Keratinocyte (primary cell): ENCODE measurements around the gene MAP3K5. TPM values are rescaled to one million over a fixed set of nuclear protein-coding genes. Genes with fewer than 3 reads are reported as not detected.

Experiments
- DNase-seq: peaks from one replicate; pipeline ENCODE4 v3.0.0-alpha.2; 2011; ENCODE audit warnings: low read depth, missing footprints, low spot score
- FAIRE-seq: peaks from 2 replicates; lab custom pipeline; 2011; peaks lifted over from hg19 to GRCh38; lab: Jason Lieb, UNC
- H2AFZ ChIP-seq: 2 replicates; pipeline ENCODE4 v1.6.0; 2012; ENCODE audit warnings: low read length, control low read depth, inconsistent platforms; ENCODE audit not compliant: control insufficient read depth
- H3K27ac ChIP-seq: 2 replicates; pipeline ENCODE4 v1.5.1; 2011; ENCODE audit warnings: low read length; ENCODE audit not compliant: control insufficient read depth, insufficient read depth
- H3K27me3 ChIP-seq: 3 replicates; pipeline ENCODE4 v1.6.0; 2011; ENCODE audit warnings: low read length; ENCODE audit not compliant: control insufficient read depth, insufficient read depth; ENCODE audit errors: extremely low read depth
- H3K36me3 ChIP-seq, 2 experiments: 2 replicates in 1 of 2; 3 replicates in 1 of 2; pipeline ENCODE4 v1.5.1; 2011; ENCODE audit warnings: low read length in 2 of 2, mild to moderate bottlenecking in 1 of 2; ENCODE audit not compliant: control insufficient read depth in 2 of 2, insufficient read depth in 2 of 2; ENCODE audit errors: extremely low read depth in 1 of 2
- H3K4me1 ChIP-seq: 3 replicates; pipeline ENCODE4 v1.5.1; 2011; ENCODE audit warnings: low read length; ENCODE audit not compliant: control insufficient read depth, insufficient read depth; ENCODE audit errors: extremely low read depth
- H3K4me2 ChIP-seq: 3 replicates; pipeline ENCODE4 v1.6.0; 2011; ENCODE audit warnings: low read depth, low read length; ENCODE audit not compliant: control insufficient read depth, insufficient read depth; ENCODE audit errors: extremely low read depth
- H3K4me3 ChIP-seq, 3 experiments: fragments of 200-600 bp in 1 of 3; sonication (generic) in 1 of 3; 2 replicates in 2 of 3; 3 replicates in 1 of 3; pipeline ENCODE4 v1.5.1; 2011 to 2016; ENCODE audit warnings: low read length in 3 of 3, mild to moderate bottlenecking in 3 of 3, control low read depth in 2 of 3, inconsistent platforms in 1 of 3, low read depth in 1 of 3, mixed read lengths in 1 of 3, mixed run types in 1 of 3, moderate library complexity in 1 of 3; ENCODE audit not compliant: control insufficient read depth in 2 of 3, insufficient read depth in 2 of 3; ENCODE audit errors: extremely low read depth in 1 of 3
- H3K79me2 ChIP-seq: 2 replicates; pipeline ENCODE4 v1.6.0; 2012; ENCODE audit warnings: low read length; ENCODE audit not compliant: control insufficient read depth, insufficient read depth
- H3K9ac ChIP-seq: 3 replicates; pipeline ENCODE4 v1.6.0; 2011; ENCODE audit warnings: low read length; ENCODE audit not compliant: control insufficient read depth, insufficient read depth; ENCODE audit errors: extremely low read depth
- H3K9me1 ChIP-seq: 3 replicates; pipeline ENCODE4 v1.6.0; 2011; ENCODE audit warnings: low read length; ENCODE audit not compliant: control insufficient read depth, insufficient read depth; ENCODE audit errors: extremely low read depth
- H3K9me3 ChIP-seq: 2 replicates; pipeline ENCODE4 v1.5.1; 2012; ENCODE audit warnings: low read depth, low read length; ENCODE audit not compliant: control insufficient read depth
- H4K20me1 ChIP-seq: 3 replicates; pipeline ENCODE4 v1.6.0; 2011; ENCODE audit warnings: low read length; ENCODE audit not compliant: control insufficient read depth, insufficient read depth; ENCODE audit errors: extremely low read depth
- EZH2 ChIP-seq: IDR thresholded peaks from one replicate; pipeline ENCODE4 v1.6.1; 2012; ENCODE audit warnings: inconsistent platforms, mild to moderate bottlenecking, low read length, moderate library complexity
- dilution Hi-C: fragments of 300-500 bp; cut with MboI; formaldehyde crosslinking; loops from one replicate; pipeline ENCODE4 v1.7.0; 2020; ENCODE audit warnings: low sequenced_read_pairs; ENCODE audit not compliant: extremely low pct_ligation_motif_present
- polyA plus RNA-seq, 5 experiments: library from polyadenylated mRNA; depleted of rRNA in 3 of 5; stranded (reverse) in 3 of 5; stranded (forward) in 1 of 5; unstranded in 1 of 5; fragments of >200 nt; gene quantifications; 1 replicate in 1 of 5; 2 replicates in 3 of 5; 3 replicates in 1 of 5; pipeline versions ENCODE4 v1.2.1 to v1.2.3, GENCODE V29; 2011 to 2012; ENCODE audit warnings: missing spikeins in 2 of 5, low read depth in 1 of 5, low replicate concordance in 1 of 5
- TF ChIP-seq, protein P1 (sequence below), 3 experiments: IDR thresholded peaks in 1 of 3; conservative IDR thresholded peaks in 1 of 3; optimal IDR thresholded peaks in 1 of 3; 2 replicates in 2 of 3; 3 replicates in 1 of 3; pipeline versions ENCODE3 to v1.5.1; 2011; ENCODE audit warnings: low read length in 3 of 3, mild to moderate bottlenecking in 3 of 3, moderate library complexity in 2 of 3, control low read depth in 1 of 3, inconsistent platforms in 1 of 3; ENCODE audit not compliant: insufficient read depth in 2 of 3; ENCODE audit errors: extremely low read depth in 1 of 3

The MAP3K5 gene
- polyA plus RNA-seq, 1 donor (not counting 4 experiments of a cell fraction or from before 2014, with no cell fraction given): 3.4 TPM

DNA sequence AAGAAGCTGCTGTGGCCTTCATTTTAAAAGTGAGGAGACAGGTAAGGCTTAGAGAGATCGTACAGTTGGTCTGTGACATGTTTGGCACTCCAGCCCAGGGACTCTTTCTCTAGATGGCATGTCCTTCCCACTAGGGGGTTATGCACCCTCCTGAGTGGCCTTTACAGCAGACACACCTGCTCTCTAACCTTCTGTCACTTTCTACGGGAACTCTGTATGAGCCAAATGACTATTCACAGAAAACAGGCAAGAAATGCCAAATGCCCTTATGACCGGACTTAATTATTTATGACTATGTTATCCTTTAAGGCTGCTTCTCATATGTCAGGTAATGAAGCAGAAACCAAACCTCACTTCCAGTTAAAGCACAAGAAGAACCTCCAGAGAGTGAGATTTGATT, 91.2 kb downstream of the MAP3K5 start:
- FAIRE-seq (no peak), DNase-seq (no peak)
- peaks cover 32% of the 10 kb centered on the region for H3K4me1 ChIP-seq
- no peak overlapping the region for H3K4me3 ChIP-seq
- no peak overlapping the region for H3K9ac ChIP-seq
- no peak overlapping the region for H3K4me2 ChIP-seq
- TF ChIP-seq EZH2: no peak
- TF ChIP-seq, protein P1, sequence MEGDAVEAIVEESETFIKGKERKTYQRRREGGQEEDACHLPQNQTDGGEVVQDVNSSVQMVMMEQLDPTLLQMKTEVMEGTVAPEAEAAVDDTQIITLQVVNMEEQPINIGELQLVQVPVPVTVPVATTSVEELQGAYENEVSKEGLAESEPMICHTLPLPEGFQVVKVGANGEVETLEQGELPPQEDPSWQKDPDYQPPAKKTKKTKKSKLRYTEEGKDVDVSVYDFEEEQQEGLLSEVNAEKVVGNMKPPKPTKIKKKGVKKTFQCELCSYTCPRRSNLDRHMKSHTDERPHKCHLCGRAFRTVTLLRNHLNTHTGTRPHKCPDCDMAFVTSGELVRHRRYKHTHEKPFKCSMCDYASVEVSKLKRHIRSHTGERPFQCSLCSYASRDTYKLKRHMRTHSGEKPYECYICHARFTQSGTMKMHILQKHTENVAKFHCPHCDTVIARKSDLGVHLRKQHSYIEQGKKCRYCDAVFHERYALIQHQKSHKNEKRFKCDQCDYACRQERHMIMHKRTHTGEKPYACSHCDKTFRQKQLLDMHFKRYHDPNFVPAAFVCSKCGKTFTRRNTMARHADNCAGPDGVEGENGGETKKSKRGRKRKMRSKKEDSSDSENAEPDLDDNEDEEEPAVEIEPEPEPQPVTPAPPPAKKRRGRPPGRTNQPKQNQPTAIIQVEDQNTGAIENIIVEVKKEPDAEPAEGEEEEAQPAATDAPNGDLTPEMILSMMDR (optimal IDR thresholded peaks at IDR 0.05 in 1 of 3, IDR thresholded peaks at IDR 0.05 in 1 of 3, conservative IDR thresholded peaks at IDR 0.05 in 1 of 3; ENCODE audit: extremely low read depth in 1 of 3, insufficient read depth in 2 of 3, low read length in 3 of 3): no peak
- H3K9me3 ChIP-seq: no peaks in the 10 kb centered on the region
- dilution Hi-C loops: no loop called here
- no peak overlapping the region for H3K27ac ChIP-seq
- H3K27me3 ChIP-seq: no peaks in the 10 kb centered on the region
- H3K9me1 ChIP-seq: peaks cover 2% of the 10 kb centered on the region
- no peak overlapping the region for H2AFZ ChIP-seq
- H3K36me3 ChIP-seq: peaks cover 0 to 3% of the 10 kb centered on the region in 2 experiments
- no peaks in the 10 kb centered on the region for H3K79me2 ChIP-seq
- no peaks in the 10 kb centered on the region for H4K20me1 ChIP-seq

DNA sequence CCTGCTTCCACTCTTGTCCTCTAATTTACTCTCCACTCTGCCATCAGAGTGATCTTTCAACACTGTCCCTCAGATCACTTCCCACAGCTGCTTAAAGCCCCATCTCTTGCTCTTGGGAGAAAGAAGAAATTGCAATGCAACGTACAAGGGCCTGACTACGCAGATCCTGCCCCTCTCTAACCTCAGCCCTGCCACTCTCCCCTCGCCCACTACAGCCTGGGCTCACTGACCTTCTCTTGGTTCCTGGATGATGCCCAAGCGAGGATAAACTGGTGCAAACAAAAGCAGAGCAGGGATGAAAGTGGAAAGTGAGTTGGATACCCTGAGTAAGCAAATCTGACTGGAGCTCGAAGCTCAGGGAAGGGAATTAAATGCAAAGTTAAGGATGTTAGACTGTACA, 92.9 kb downstream of the MAP3K5 start:
- no peak for DNase-seq
- FAIRE-seq: no peak
- Histone ChIP-seq H3K36me3 (peaks cover 0 to 3% of the 10 kb centered on the region in 2 experiments), H3K9me1 (peaks cover 2% of the 10 kb centered on the region), H3K9ac (no peak overlapping the region), H3K79me2 (no peaks in the 10 kb centered on the region), H3K27ac (no peak overlapping the region), H3K4me2 (no peak overlapping the region), H2AFZ (no peak overlapping the region), H3K9me3 (no peaks in the 10 kb centered on the region), H3K4me1 (peaks cover 33% of the 10 kb centered on the region), H3K27me3 (no peaks in the 10 kb centered on the region), H4K20me1 (no peaks in the 10 kb centered on the region), H3K4me3 (no peak overlapping the region)
- no peak for TF ChIP-seq EZH2
- TF ChIP-seq, protein P1 (optimal IDR thresholded peaks at IDR 0.05 in 1 of 3, IDR thresholded peaks at IDR 0.05 in 1 of 3, conservative IDR thresholded peaks at IDR 0.05 in 1 of 3; ENCODE audit: extremely low read depth in 1 of 3, insufficient read depth in 2 of 3, low read length in 3 of 3): no peak
- dilution Hi-C loops: no loop called here
